ENCODE results near the gene MRPL49. TPM values are rescaled to one million over a fixed set of nuclear protein-coding genes. Genes with fewer than 3 reads are reported as not detected.

MRPL49 gene
- total and polyA plus RNA-seq, 2 of the 8 experiments (the other 6 are each of a cell fraction or from before 2014, with no cell fraction given): 54.0 to 84.8 TPM

DNA sequence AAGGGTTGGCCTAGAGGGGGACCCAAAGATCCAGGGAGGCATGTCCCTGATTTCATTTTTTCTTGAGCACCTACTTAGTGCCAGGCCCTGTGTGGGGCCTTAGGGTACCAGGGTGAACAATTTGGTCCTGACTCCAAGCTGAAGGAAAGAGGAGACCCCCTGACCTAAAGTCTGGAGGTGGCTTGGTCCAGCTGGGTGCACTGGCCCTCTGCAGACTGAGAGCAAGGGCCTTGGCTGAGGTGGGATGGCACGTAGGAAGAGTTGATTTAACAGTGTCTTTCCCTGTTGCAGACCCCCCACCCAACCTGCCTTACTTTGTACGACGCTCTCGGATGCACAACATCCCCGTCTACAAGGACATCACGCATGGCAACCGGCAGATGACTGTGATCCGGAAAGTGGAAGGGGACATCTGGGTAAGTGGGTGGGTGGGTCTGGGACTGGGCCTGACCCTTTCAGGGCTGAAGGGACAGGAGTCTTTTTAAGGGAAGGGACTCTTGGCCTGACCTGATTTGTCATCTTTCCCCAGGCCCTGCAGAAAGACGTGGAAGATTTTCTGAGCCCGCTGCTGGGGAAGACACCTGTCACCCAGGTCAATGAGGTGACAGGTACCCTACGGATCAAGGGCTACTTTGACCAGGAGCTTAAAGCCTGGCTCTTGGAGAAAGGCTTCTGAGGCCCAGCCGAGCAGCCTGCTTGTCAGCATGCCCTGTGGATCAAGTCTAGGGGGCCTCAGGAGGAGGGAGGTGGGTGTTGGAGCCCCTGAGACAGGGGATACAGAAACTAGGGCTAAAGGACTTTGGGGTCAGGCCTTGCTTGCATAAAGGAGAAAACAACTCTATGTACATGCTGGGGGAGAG, 3.3 kb downstream of the MRPL49 start (continued):
- TF ChIP-seq CHD2 (IDR thresholded peaks at IDR 0.05; ENCODE audit: low read length): no peak
- TF ChIP-seq SP4 (IDR thresholded peaks at IDR 0.05; ENCODE audit: low read length): no peak

Data from H1 (cell line).